Keratinocyte (primary cell): Measurements from ENCODE around the gene ATXN2. TPM values are rescaled to one million over a fixed set of nuclear protein-coding genes. Genes with fewer than 3 reads are reported as not detected.

Experiments used
- DNase-seq: peaks from one replicate; pipeline ENCODE4 v3.0.0-alpha.2; 2011; ENCODE audit warnings: low read depth, missing footprints, low spot score
- FAIRE-seq: peaks from 2 replicates; lab custom pipeline; 2011; peaks lifted over from hg19 to GRCh38; lab: Jason Lieb, UNC
- H2AFZ ChIP-seq: 2 replicates; pipeline ENCODE4 v1.6.0; 2012; ENCODE audit warnings: low read length, control low read depth, inconsistent platforms; ENCODE audit not compliant: control insufficient read depth
- H3K27ac ChIP-seq: 2 replicates; pipeline ENCODE4 v1.5.1; 2011; ENCODE audit warnings: low read length; ENCODE audit not compliant: control insufficient read depth, insufficient read depth
- H3K27me3 ChIP-seq: 3 replicates; pipeline ENCODE4 v1.6.0; 2011; ENCODE audit warnings: low read length; ENCODE audit not compliant: control insufficient read depth, insufficient read depth; ENCODE audit errors: extremely low read depth
- H3K36me3 ChIP-seq, 2 experiments: 2 replicates in 1 of 2; 3 replicates in 1 of 2; pipeline ENCODE4 v1.5.1; 2011; ENCODE audit warnings: low read length in 2 of 2, mild to moderate bottlenecking in 1 of 2; ENCODE audit not compliant: control insufficient read depth in 2 of 2, insufficient read depth in 2 of 2; ENCODE audit errors: extremely low read depth in 1 of 2
- H3K4me1 ChIP-seq: 3 replicates; pipeline ENCODE4 v1.5.1; 2011; ENCODE audit warnings: low read length; ENCODE audit not compliant: control insufficient read depth, insufficient read depth; ENCODE audit errors: extremely low read depth
- H3K4me2 ChIP-seq: 3 replicates; pipeline ENCODE4 v1.6.0; 2011; ENCODE audit warnings: low read depth, low read length; ENCODE audit not compliant: control insufficient read depth, insufficient read depth; ENCODE audit errors: extremely low read depth
- H3K4me3 ChIP-seq, 3 experiments: fragments of 200-600 bp in 1 of 3; sonication (generic) in 1 of 3; 2 replicates in 2 of 3; 3 replicates in 1 of 3; pipeline ENCODE4 v1.5.1; 2011 to 2016; ENCODE audit warnings: low read length in 3 of 3, mild to moderate bottlenecking in 3 of 3, control low read depth in 2 of 3, inconsistent platforms in 1 of 3, low read depth in 1 of 3, mixed read lengths in 1 of 3, mixed run types in 1 of 3, moderate library complexity in 1 of 3; ENCODE audit not compliant: control insufficient read depth in 2 of 3, insufficient read depth in 2 of 3; ENCODE audit errors: extremely low read depth in 1 of 3
- H3K79me2 ChIP-seq: 2 replicates; pipeline ENCODE4 v1.6.0; 2012; ENCODE audit warnings: low read length; ENCODE audit not compliant: control insufficient read depth, insufficient read depth
- H3K9ac ChIP-seq: 3 replicates; pipeline ENCODE4 v1.6.0; 2011; ENCODE audit warnings: low read length; ENCODE audit not compliant: control insufficient read depth, insufficient read depth; ENCODE audit errors: extremely low read depth
- H3K9me1 ChIP-seq: 3 replicates; pipeline ENCODE4 v1.6.0; 2011; ENCODE audit warnings: low read length; ENCODE audit not compliant: control insufficient read depth, insufficient read depth; ENCODE audit errors: extremely low read depth
- H3K9me3 ChIP-seq: 2 replicates; pipeline ENCODE4 v1.5.1; 2012; ENCODE audit warnings: low read depth, low read length; ENCODE audit not compliant: control insufficient read depth
- H4K20me1 ChIP-seq: 3 replicates; pipeline ENCODE4 v1.6.0; 2011; ENCODE audit warnings: low read length; ENCODE audit not compliant: control insufficient read depth, insufficient read depth; ENCODE audit errors: extremely low read depth
- EZH2 ChIP-seq: IDR thresholded peaks from one replicate; pipeline ENCODE4 v1.6.1; 2012; ENCODE audit warnings: inconsistent platforms, mild to moderate bottlenecking, low read length, moderate library complexity
- dilution Hi-C: fragments of 300-500 bp; cut with MboI; formaldehyde crosslinking; loops from one replicate; pipeline ENCODE4 v1.7.0; 2020; ENCODE audit warnings: low sequenced_read_pairs; ENCODE audit not compliant: extremely low pct_ligation_motif_present
- polyA plus RNA-seq, 5 experiments: library from polyadenylated mRNA; depleted of rRNA in 3 of 5; stranded (reverse) in 3 of 5; stranded (forward) in 1 of 5; unstranded in 1 of 5; fragments of >200 nt; gene quantifications; 1 replicate in 1 of 5; 2 replicates in 3 of 5; 3 replicates in 1 of 5; pipeline versions ENCODE4 v1.2.1 to v1.2.3, GENCODE V29; 2011 to 2012; ENCODE audit warnings: missing spikeins in 2 of 5, low read depth in 1 of 5, low replicate concordance in 1 of 5
- TF ChIP-seq, protein P1 (sequence below), 3 experiments: IDR thresholded peaks in 1 of 3; conservative IDR thresholded peaks in 1 of 3; optimal IDR thresholded peaks in 1 of 3; 2 replicates in 2 of 3; 3 replicates in 1 of 3; pipeline versions ENCODE3 to v1.5.1; 2011; ENCODE audit warnings: low read length in 3 of 3, mild to moderate bottlenecking in 3 of 3, moderate library complexity in 2 of 3, control low read depth in 1 of 3, inconsistent platforms in 1 of 3; ENCODE audit not compliant: insufficient read depth in 2 of 3; ENCODE audit errors: extremely low read depth in 1 of 3

Gene ATXN2
- polyA plus RNA-seq, 1 donor (not counting 4 experiments of a cell fraction or from before 2014, with no cell fraction given) = 19.6 TPM

DNA sequence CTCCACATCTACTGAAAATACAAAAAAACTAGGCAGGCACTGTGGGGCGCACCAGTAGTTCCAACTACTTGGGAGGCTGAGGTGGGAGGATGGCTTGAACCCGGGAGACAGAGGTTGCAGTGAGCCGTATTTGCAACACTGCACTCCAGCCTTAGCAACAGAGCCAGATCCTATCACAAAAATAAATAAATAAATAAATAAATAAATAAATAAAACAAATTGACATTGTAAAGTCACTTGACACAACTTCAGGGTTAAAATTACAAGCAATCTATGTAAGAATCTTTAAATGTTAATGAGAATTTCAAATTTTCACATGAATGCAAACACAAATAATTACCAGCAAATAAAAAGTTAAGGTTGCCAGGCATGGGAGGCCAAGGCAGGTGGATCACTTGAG lies 11.1 kb downstream of the ATXN2 start:
- TF ChIP-seq, protein P1, sequence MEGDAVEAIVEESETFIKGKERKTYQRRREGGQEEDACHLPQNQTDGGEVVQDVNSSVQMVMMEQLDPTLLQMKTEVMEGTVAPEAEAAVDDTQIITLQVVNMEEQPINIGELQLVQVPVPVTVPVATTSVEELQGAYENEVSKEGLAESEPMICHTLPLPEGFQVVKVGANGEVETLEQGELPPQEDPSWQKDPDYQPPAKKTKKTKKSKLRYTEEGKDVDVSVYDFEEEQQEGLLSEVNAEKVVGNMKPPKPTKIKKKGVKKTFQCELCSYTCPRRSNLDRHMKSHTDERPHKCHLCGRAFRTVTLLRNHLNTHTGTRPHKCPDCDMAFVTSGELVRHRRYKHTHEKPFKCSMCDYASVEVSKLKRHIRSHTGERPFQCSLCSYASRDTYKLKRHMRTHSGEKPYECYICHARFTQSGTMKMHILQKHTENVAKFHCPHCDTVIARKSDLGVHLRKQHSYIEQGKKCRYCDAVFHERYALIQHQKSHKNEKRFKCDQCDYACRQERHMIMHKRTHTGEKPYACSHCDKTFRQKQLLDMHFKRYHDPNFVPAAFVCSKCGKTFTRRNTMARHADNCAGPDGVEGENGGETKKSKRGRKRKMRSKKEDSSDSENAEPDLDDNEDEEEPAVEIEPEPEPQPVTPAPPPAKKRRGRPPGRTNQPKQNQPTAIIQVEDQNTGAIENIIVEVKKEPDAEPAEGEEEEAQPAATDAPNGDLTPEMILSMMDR (optimal IDR thresholded peaks at IDR 0.05 in 1 of 3, IDR thresholded peaks at IDR 0.05 in 1 of 3, conservative IDR thresholded peaks at IDR 0.05 in 1 of 3; ENCODE audit: extremely low read depth in 1 of 3, insufficient read depth in 2 of 3, low read length in 3 of 3) = no peak
- no peak for TF ChIP-seq EZH2
- Histone ChIP-seq H2AFZ (no peak overlapping the region), H3K4me1 (no peaks in the 10 kb centered on the region), H3K9me3 (no peaks in the 10 kb centered on the region), H3K9ac (no peak overlapping the region), H3K79me2 (peaks cover 99% of the 10 kb centered on the region), H3K27ac (no peak overlapping the region), H3K9me1 (no peaks in the 10 kb centered on the region), H3K4me3 (no peak overlapping the region), H4K20me1 (peaks cover 7% of the 10 kb centered on the region), H3K36me3 (no peaks in the 10 kb centered on the region), H3K27me3 (no peaks in the 10 kb centered on the region), H3K4me2 (no peak overlapping the region)
- FAIRE-seq (no peak), DNase-seq (no peak)
- dilution Hi-C loops = no loop called here

DNA sequence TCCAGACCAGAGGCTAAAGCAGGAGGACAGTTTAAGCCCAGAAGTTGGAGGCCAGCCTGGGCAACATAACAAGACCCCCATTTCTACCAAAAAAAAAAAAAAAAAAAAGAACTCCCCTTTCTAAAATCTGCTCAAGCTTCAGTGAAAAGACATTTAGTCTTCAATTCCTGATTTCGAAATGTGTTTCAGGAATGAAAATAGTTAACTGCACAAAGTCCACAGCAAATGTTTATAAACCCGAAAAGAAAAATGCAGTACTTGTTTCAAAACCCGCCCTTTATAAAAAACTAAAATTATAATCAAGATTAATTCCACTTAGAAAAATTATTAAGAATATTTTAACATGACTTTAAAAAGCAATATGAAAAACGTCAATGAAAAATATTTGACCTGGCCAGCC lies 12.1 kb downstream of the ATXN2 start:
- Histone ChIP-seq H3K36me3 (no peaks in the 10 kb centered on the region), H3K27ac (no peak overlapping the region), H3K9me3 (no peaks in the 10 kb centered on the region), H3K9ac (no peak overlapping the region), H4K20me1 (peaks cover 7% of the 10 kb centered on the region), H3K4me1 (no peaks in the 10 kb centered on the region), H3K9me1 (no peaks in the 10 kb centered on the region), H3K79me2 (peaks cover 95% of the 10 kb centered on the region), H2AFZ (no peak overlapping the region), H3K4me2 (no peak overlapping the region), H3K27me3 (no peaks in the 10 kb centered on the region), H3K4me3 (no peak overlapping the region)
- DNase-seq = no peak
- dilution Hi-C loops = no loop called here
- no peak for FAIRE-seq
- TF ChIP-seq, protein P1 (optimal IDR thresholded peaks at IDR 0.05 in 1 of 3, IDR thresholded peaks at IDR 0.05 in 1 of 3, conservative IDR thresholded peaks at IDR 0.05 in 1 of 3; ENCODE audit: extremely low read depth in 1 of 3, insufficient read depth in 2 of 3, low read length in 3 of 3) = no peak
- no peak for TF ChIP-seq EZH2
